GM21786 (cell line): ENCODE results near the gene P2RX2.

Experiments
- ATAC-seq: cut with Tn5 transposase; IDR thresholded peaks from one replicate; pipeline ENCODE4 v1.9.1; 2021; ENCODE audit not compliant: unreplicated experiment

Gene P2RX2

GRCh38 chr12:132660052-132660451, 41.5 kb downstream of the P2RX2 start:
- ATAC-seq: no peak

GRCh38 chr12:132660996-132661395, 42.4 kb downstream of the P2RX2 start:
- ATAC-seq: no peak

- ATAC-seq: no peak
Observed at GRCh38 chr12:132661972-132662371, 43.4 kb downstream of the P2RX2 start.

- no peak for ATAC-seq
Observed at GRCh38 chr12:132662901-132663755, 44.6 kb downstream of the P2RX2 start.

- no peak for ATAC-seq
Observed at GRCh38 chr12:132664206-132665148, 45.9 kb downstream of the P2RX2 start.

- ATAC-seq: no peak
Observed at GRCh38 chr12:132665149-132665491, 46.5 kb downstream of the P2RX2 start.

- no peak for ATAC-seq
Observed at GRCh38 chr12:132665794-132666193, 47.2 kb downstream of the P2RX2 start.

GRCh38 chr12:132668191-132669088, 49.9 kb downstream of the P2RX2 start:
- ATAC-seq: no peak

GRCh38 chr12:132669166-132669879, 50.7 kb downstream of the P2RX2 start:
- no peak for ATAC-seq
